ENCODE measurements around the gene RBBP9.

The RBBP9 gene

GRCh38 chr20:18481596-18481995 lies 15.4 kb downstream of the RBBP9 start:
- no peak for DNase-seq (ENCODE audit: low read depth)
- H3K4me3 ChIP-seq (ENCODE audit: low read length) = no peak overlapping the region
- no peak for TF ChIP-seq CTCF (conservative IDR thresholded peaks at IDR 0.05; ENCODE audit: low read depth, low read length)

GRCh38 chr20:18477821-18478220 lies 19.2 kb downstream of the RBBP9 start:
- no peak overlapping the region for H3K4me3 ChIP-seq (ENCODE audit: low read length)
- no peak for TF ChIP-seq CTCF (conservative IDR thresholded peaks at IDR 0.05; ENCODE audit: low read depth, low read length)
- DNase-seq (ENCODE audit: low read depth) = no peak

GRCh38 chr20:18477218-18477617 lies 19.8 kb downstream of the RBBP9 start:
- no peak for TF ChIP-seq CTCF (conservative IDR thresholded peaks at IDR 0.05; ENCODE audit: low read depth, low read length)
- no peak overlapping the region for H3K4me3 ChIP-seq (ENCODE audit: low read length)
- DNase-seq (ENCODE audit: low read depth) = no peak

- TF ChIP-seq CTCF (conservative IDR thresholded peaks at IDR 0.05; ENCODE audit: low read depth, low read length) = no peak
- H3K4me3 ChIP-seq (ENCODE audit: low read length) = peak within 1 kb of the TSS; percentile 97
- DNase-seq (ENCODE audit: low read depth) = peak; percentile 83
These were observed 29.9 kb downstream of the RBBP9 start, which contains the start of the genes DZANK1 and POLR3F for GRCh38 chr20:18466894-18467730. TSS of gene DZANK1 (minus strand) at chr20:18467030. CDS start at chr20:18465358, 1,672 bp downstream. TSS of gene POLR3F (plus strand) at chr20:18467390. CDS start at chr20:18467507, 117 bp downstream.

- DNase-seq (ENCODE audit: low read depth) = peak; percentile 4
- H3K4me3 ChIP-seq (ENCODE audit: low read length) = peak overlapping the region; percentile 97
- no peak for TF ChIP-seq CTCF (conservative IDR thresholded peaks at IDR 0.05; ENCODE audit: low read depth, low read length)
These were observed 30.5 kb downstream of the RBBP9 start for GRCh38 chr20:18466574-18466893.

GRCh38 chr20:18465536-18466200 lies 31.4 kb downstream of the RBBP9 start:
- H3K4me3 ChIP-seq (ENCODE audit: low read length) = no peak overlapping the region
- no peak for TF ChIP-seq CTCF (conservative IDR thresholded peaks at IDR 0.05; ENCODE audit: low read depth, low read length)

More at GRCh38 chr20:18465536-18466200, 31.4 kb downstream of the RBBP9 start:
- no peak for DNase-seq (ENCODE audit: low read depth)
